H1 (cell line): ENCODE data around the gene AKAP8. TPM values are rescaled to one million over a fixed set of nuclear protein-coding genes. Genes with fewer than 3 reads are reported as not detected.

ENCODE experiments used
- CTCF ChIA-PET: fragments of 300-600 bp; sonication (Branson Sonifier 250); formaldehyde crosslinking; loops from one replicate; lab custom pipeline; 2021; ENCODE audit not compliant: partially characterized antibody; lab: Charles Lee
- POLR2A ChIA-PET: fragments of 300-600 bp; sonication (Branson Sonifier 250); formaldehyde crosslinking; loops from one replicate; lab custom pipeline; 2021; ENCODE audit warnings: inconsistent platforms; ENCODE audit not compliant: partially characterized antibody; lab: Charles Lee
- DNase-seq, 2 experiments: peaks; one replicate each; pipeline versions ENCODE4 v3.0.0 to v3.0.0-alpha.2; 2010 to 2022; ENCODE audit warnings: low spot score in 2 of 2, low read depth in 1 of 2, mixed read lengths in 1 of 2
- FAIRE-seq: peaks from 2 replicates; lab custom pipeline; 2011; peaks lifted over from hg19 to GRCh38; lab: Jason Lieb, UNC
- H2AFZ ChIP-seq: 2 replicates; pipeline ENCODE4 v1.8.1; 2012; ENCODE audit warnings: low read length, inconsistent platforms
- H2AK5ac ChIP-seq: 2 replicates; pipeline ENCODE4 v1.6.1; 2013; ENCODE audit warnings: low read depth, low read length
- H2BK120ac ChIP-seq: replicated peaks from 2 replicates; pipeline ENCODE3; 2013; ENCODE audit warnings: low read depth, low read length, inconsistent platforms
- H2BK12ac ChIP-seq: 2 replicates; pipeline ENCODE4 v1.6.1; 2013; ENCODE audit warnings: low read depth, low read length
- H2BK15ac ChIP-seq: 2 replicates; pipeline ENCODE4 v1.6.1; 2013; ENCODE audit warnings: low read length
- H2BK20ac ChIP-seq: 2 replicates; pipeline ENCODE4 v1.6.1; 2013; ENCODE audit warnings: low read length
- H2BK5ac ChIP-seq: 2 replicates; pipeline ENCODE4 v1.6.1; 2013; ENCODE audit warnings: low read depth, low read length
- H3K14ac ChIP-seq: 2 replicates; pipeline ENCODE4 v1.6.1; 2013; ENCODE audit warnings: inconsistent platforms; ENCODE audit not compliant: insufficient read length
- H3K18ac ChIP-seq: 2 replicates; pipeline ENCODE4 v1.6.1; 2013; ENCODE audit warnings: low read length; ENCODE audit errors: extremely low read depth
- H3K23ac ChIP-seq: 2 replicates; pipeline ENCODE4 v1.6.1; 2013; ENCODE audit warnings: inconsistent platforms; ENCODE audit not compliant: insufficient read length
- H3K23me2 ChIP-seq: 2 replicates; pipeline ENCODE4 v1.6.1; 2013; ENCODE audit warnings: low read depth, low read length
- H3K27ac ChIP-seq: 2 replicates; pipeline ENCODE4 v1.6.1; 2011; ENCODE audit warnings: low read depth, low read length, inconsistent platforms
- H3K27me3 ChIP-seq, 4 experiments: replicated peaks in 1 of 4; 1 replicate in 1 of 4; 2 replicates in 3 of 4; pipeline versions ENCODE4 v1.6.1 to v1.8.1; 2011 to 2013; ENCODE audit warnings: low read length in 3 of 4, mild to moderate bottlenecking in 3 of 4, inconsistent platforms in 2 of 4, mixed read lengths in 2 of 4, moderate library complexity in 1 of 4; ENCODE audit not compliant: control insufficient read depth in 3 of 4, insufficient read depth in 3 of 4; ENCODE audit errors: extremely low read depth in 1 of 4
- H3K36me3 ChIP-seq, 4 experiments: 2 replicates each; pipeline versions ENCODE4 v1.6.1 to v1.8.1; 2011 to 2013; ENCODE audit warnings: mild to moderate bottlenecking in 4 of 4, low read length in 3 of 4, moderate library complexity in 2 of 4, control low read depth in 1 of 4, inconsistent platforms in 1 of 4; ENCODE audit not compliant: insufficient read depth in 4 of 4, control insufficient read depth in 2 of 4
- H3K4ac ChIP-seq: replicated peaks from 2 replicates; pipeline ENCODE3; 2013; ENCODE audit warnings: low read length, low read depth, mixed read lengths, inconsistent platforms; ENCODE audit not compliant: insufficient read length
- H3K4me1 ChIP-seq, 4 experiments: replicated peaks in 1 of 4; 1 replicate in 1 of 4; 2 replicates in 3 of 4; pipeline versions ENCODE4 v1.6.1 to v1.8.1; 2011 to 2013; ENCODE audit warnings: low read length in 3 of 4, inconsistent platforms in 2 of 4, mixed read lengths in 1 of 4; ENCODE audit not compliant: insufficient read depth in 4 of 4, control insufficient read depth in 3 of 4
- H3K4me2 ChIP-seq, 2 experiments: 2 replicates each; pipeline versions ENCODE4 v1.6.1 to v1.8.1; 2011 to 2013; ENCODE audit warnings: low read depth in 2 of 2, low read length in 2 of 2, control low read depth in 1 of 2, inconsistent platforms in 1 of 2, mild to moderate bottlenecking in 1 of 2; ENCODE audit not compliant: insufficient read depth in 1 of 2
- H3K4me3 ChIP-seq, 4 experiments: fragments of 200-600, 300-600 bp in 1 of 4; sonication (generic), shearing (Covaris generic), sonication (Bioruptor Twin) in 1 of 4; 2 replicates each; pipeline versions ENCODE4 v1.5.1 to v1.8.1; 2011 to 2016; ENCODE audit warnings: low read length in 4 of 4, low read depth in 3 of 4, control low read depth in 2 of 4, inconsistent platforms in 2 of 4, mild to moderate bottlenecking in 2 of 4, mixed read lengths in 1 of 4, moderate library complexity in 1 of 4; ENCODE audit not compliant: insufficient read depth in 2 of 4; ENCODE audit errors: extremely low read depth in 1 of 4
- H3K56ac ChIP-seq: replicated peaks from 2 replicates; pipeline ENCODE3; 2013; ENCODE audit warnings: low read depth, mild to moderate bottlenecking, mixed read lengths, low read length, inconsistent platforms; ENCODE audit not compliant: insufficient read length
- H3K79me1 ChIP-seq: 2 replicates; pipeline ENCODE4 v1.6.1; 2013; ENCODE audit warnings: low read depth, low read length, control low read depth
- H3K79me2 ChIP-seq, 2 experiments: 2 replicates each; pipeline versions ENCODE4 v1.6.1 to v1.8.1; 2012 to 2013; ENCODE audit warnings: low read length in 2 of 2, mild to moderate bottlenecking in 2 of 2, inconsistent platforms in 1 of 2; ENCODE audit not compliant: insufficient read depth in 2 of 2, control insufficient read depth in 1 of 2
- H3K9ac ChIP-seq, 4 experiments: replicated peaks in 1 of 4; 1 replicate in 1 of 4; 2 replicates in 3 of 4; pipeline versions ENCODE4 v1.6.1 to v1.8.1; 2011 to 2013; ENCODE audit warnings: low read depth in 3 of 4, low read length in 3 of 4, control low read depth in 2 of 4, mild to moderate bottlenecking in 2 of 4, moderate library complexity in 2 of 4, inconsistent platforms in 1 of 4; ENCODE audit errors: extremely low read depth in 1 of 4
- H3K9me3 ChIP-seq, 2 experiments: 2 replicates each; pipeline versions ENCODE4 v1.6.1 to v1.8.1; 2012 to 2013; ENCODE audit warnings: mild to moderate bottlenecking in 2 of 2, moderate library complexity in 2 of 2, control low read depth in 1 of 2, inconsistent platforms in 1 of 2, low read depth in 1 of 2, low read length in 1 of 2, mixed read lengths in 1 of 2; ENCODE audit not compliant: insufficient read depth in 2 of 2
- H4K20me1 ChIP-seq, 2 experiments: replicated peaks in 1 of 2; 2 replicates each; pipeline versions ENCODE3 to v1.8.1; 2011 to 2013; ENCODE audit warnings: inconsistent platforms in 2 of 2, low read length in 2 of 2, mild to moderate bottlenecking in 1 of 2; ENCODE audit not compliant: insufficient read depth in 2 of 2, control insufficient read depth in 1 of 2
- H4K5ac ChIP-seq: 2 replicates; pipeline ENCODE4 v1.6.1; 2013; ENCODE audit warnings: low read length, low read depth, mixed read lengths, inconsistent platforms; ENCODE audit not compliant: insufficient read length
- H4K8ac ChIP-seq: 2 replicates; pipeline ENCODE4 v1.8.0; 2013; ENCODE audit warnings: mild to moderate bottlenecking, moderate library complexity, low read length, inconsistent platforms; ENCODE audit not compliant: insufficient read depth; ENCODE audit errors: extremely low read depth
- H4K91ac ChIP-seq: replicated peaks from 2 replicates; pipeline ENCODE3; 2013; ENCODE audit warnings: low read length, mixed read lengths, inconsistent platforms; ENCODE audit not compliant: insufficient read length
- BRCA1 ChIP-seq: IDR thresholded peaks from 2 replicates; pipeline ENCODE4 v1.6.1; 2012; ENCODE audit warnings: low read depth, low read length, improper control_type of control experiment
- CTBP2 ChIP-seq: IDR thresholded peaks from 2 replicates; pipeline ENCODE4 v1.7.0; 2011; ENCODE audit warnings: borderline replicate concordance, mild to moderate bottlenecking, moderate library complexity, mixed read lengths, low read length; ENCODE audit not compliant: insufficient read depth, insufficient read length
- HDAC2 ChIP-seq, 2 experiments: fragments of 300-600 bp in 1 of 2; sonication (generic) in 1 of 2; IDR thresholded peaks; 2 replicates each; pipeline ENCODE4 v1.6.1; 2011 to 2012; ENCODE audit warnings: low read depth in 2 of 2, low read length in 2 of 2, mild to moderate bottlenecking in 2 of 2, moderate library complexity in 2 of 2, borderline replicate concordance in 1 of 2, inconsistent platforms in 1 of 2
- RAD21 ChIP-seq, 2 experiments: IDR thresholded peaks in 1 of 2; conservative IDR thresholded peaks in 1 of 2; 2 replicates each; pipeline ENCODE4 v1.6.1; 2011; ENCODE audit warnings: low read depth in 2 of 2, low read length in 2 of 2, improper control_type of control experiment in 1 of 2, inconsistent platforms in 1 of 2, mild to moderate bottlenecking in 1 of 2, moderate library complexity in 1 of 2
- SAP30 ChIP-seq: fragments of 300-600 bp; sonication (generic); IDR thresholded peaks from 2 replicates; pipeline ENCODE4 v1.7.1; 2012; ENCODE audit warnings: low read length, moderate library complexity, mild to moderate bottlenecking, inconsistent platforms; ENCODE audit not compliant: insufficient read depth, insufficient replicate concordance
- TEAD4 ChIP-seq: IDR thresholded peaks from 2 replicates; pipeline ENCODE4 v1.6.1; 2012; ENCODE audit warnings: low read depth, low read length, inconsistent platforms, mixed read lengths
- ZNF274 ChIP-seq: IDR thresholded peaks from 2 replicates; pipeline ENCODE4 v1.7.0; 2012; ENCODE audit warnings: low read length, borderline replicate concordance; ENCODE audit errors: extremely low read depth
- WGBS, 2 experiments: shearing (Covaris generic) in 1 of 2; methylation state at CpG; one replicate each; pipeline versions ENCODE4 v1.1.6 to v1.1.7; 2013 to 2015; ENCODE audit warnings: low lambda C conversion rate in 2 of 2, mixed read lengths in 2 of 2, inconsistent platforms in 1 of 2, low coverage in 1 of 2, missing lambda C conversion rate in 1 of 2; ENCODE audit not compliant: insufficient replicate concordance in 2 of 2, insufficient coverage in 1 of 2, insufficient read length in 1 of 2; ENCODE audit errors: extremely low coverage in 1 of 2, missing lambda C conversion rate in 1 of 2; 5-methylcytosine and 5-hydroxymethylcytosine counted together
- polyA plus RNA-seq, 7 experiments: library from polyadenylated mRNA; depleted of rRNA in 3 of 7; stranded (reverse) in 5 of 7; unstranded in 2 of 7; fragments of >200 nt in 5 of 7; fragments of 200-250 nt in 2 of 7; gene quantifications; 1 replicate in 5 of 7; 2 replicates in 1 of 7; 4 replicates in 1 of 7; pipeline versions ENCODE4 v1.2.1 to v1.2.3, GENCODE V29; 2011 to 2013; ENCODE audit warnings: missing spikeins in 2 of 7, mixed read lengths in 2 of 7
- total RNA-seq: library from RNA; stranded (reverse); fragmentation: NEBNext Ultra II Directional; extraction: Animal tissue kit (Norgen Biotek cat#: 25700); gene quantifications from 2 replicates; pipeline ENCODE4 v1.2.1, GENCODE V29; 2021
- TF ChIP-seq, protein P1 (sequence below): IDR thresholded peaks from 2 replicates; pipeline ENCODE4 v1.6.1; 2012; ENCODE audit warnings: inconsistent platforms

Gene AKAP8
- total and polyA plus RNA-seq, 2 of the 8 experiments (the other 6 are each of a cell fraction or from before 2014, with no cell fraction given): 17.0 to 41.0 TPM

DNA sequence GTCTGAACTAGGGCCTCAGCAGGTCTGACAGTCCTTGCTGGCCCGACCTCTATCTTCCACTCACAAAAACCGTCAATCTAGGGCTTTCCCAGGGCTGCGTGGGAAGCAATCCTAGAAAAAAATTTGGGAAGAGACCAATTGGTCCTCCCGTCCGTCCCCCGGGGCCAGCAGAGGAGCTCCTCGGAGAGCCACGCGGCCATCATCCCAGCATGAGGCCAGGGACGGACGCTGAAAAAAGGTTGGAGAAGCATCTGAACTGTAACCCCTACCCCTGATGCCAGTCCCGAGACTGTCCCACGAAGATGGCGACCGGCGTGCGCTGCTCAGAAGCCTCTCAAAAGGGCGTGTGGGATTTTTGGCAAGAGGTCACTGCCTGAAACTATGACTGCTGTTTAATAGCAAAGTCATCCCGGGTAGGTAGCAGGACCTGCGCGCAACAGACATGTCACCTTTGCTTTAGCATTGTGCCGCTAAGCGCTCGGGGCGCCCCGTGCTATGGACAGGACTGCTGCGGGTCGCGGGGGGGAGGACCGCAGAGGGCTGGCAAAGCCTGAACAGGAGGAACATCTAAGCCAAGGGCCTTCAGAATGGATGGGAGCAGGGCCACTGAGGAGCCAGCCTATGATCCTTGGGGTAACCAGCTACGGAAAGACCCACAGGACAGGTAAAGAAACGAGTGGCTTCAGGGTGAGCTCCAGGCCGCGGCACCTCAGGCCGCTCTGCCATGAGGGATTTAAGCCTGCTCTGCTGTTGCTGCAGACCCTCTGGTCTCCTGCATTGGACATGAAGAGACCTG lies 10.6 kb downstream of the AKAP8 start:
- Histone ChIP-seq H4K20me1 (peaks cover 4 to 12% of the 10 kb centered on the region in 2 experiments), H3K23me2 (no peaks in the 10 kb centered on the region), H2BK12ac (no peak overlapping the region), H2AK5ac (no peak overlapping the region), H2BK20ac (no peak overlapping the region), H3K4ac (no peak overlapping the region), H3K79me1 (peaks cover 12% of the 10 kb centered on the region), H3K4me1 (no peaks in the 10 kb centered on the region), H3K9me3 (no peaks in the 10 kb centered on the region; a peak in 1 of 4 replicates), H3K4me2 (no peak overlapping the region), H3K27me3 (no peaks in the 10 kb centered on the region), H2BK120ac (no peak overlapping the region), H2BK15ac (no peak overlapping the region), H3K9ac (no peak overlapping the region), H2AFZ (no peak overlapping the region), H3K23ac (no peak overlapping the region), H2BK5ac (no peak overlapping the region), H3K36me3 (peaks cover 21 to 79% (median 50%) of the 10 kb centered on the region in 4 experiments), H3K56ac (no peak overlapping the region), H4K5ac (no peak overlapping the region), H3K14ac (no peak overlapping the region), H3K18ac (no peak overlapping the region), H4K91ac (no peak overlapping the region), H3K79me2 (peaks cover 4 to 19% of the 10 kb centered on the region in 2 experiments; a peak in 2 of 4 replicates), H3K27ac (no peak overlapping the region), H3K4me3 (no peak overlapping the region), H4K8ac (peak overlapping the region; percentile 51; the same call in 1 of the 2 replicates)
- DNase-seq (no peak), FAIRE-seq (no peak)
- 95% methylated on average over 32 of the region's 35 CpGs; no CpG with 5 or more reads in 1 of the 2 experiments for WGBS, 2 experiments
- ChIA-PET POLR2A (interaction anchor here (0.6 to 5.4 kb wide), 6 partner anchors 8 to 175 kb away, joined by 3 to 37 read pairs (median 4); partner anchors contain the start of genes AKAP8 and AKAP8L), CTCF (interaction anchor here (0.6 to 1.3 kb wide), 2 partner anchors 30 to 37 kb away, joined by 3 read pairs; no protein-coding TSS in a partner anchor)
- no peak for TF ChIP-seq RAD21 (IDR thresholded peaks at IDR 0.05 in 1 of 2, conservative IDR thresholded peaks at IDR 0.05 in 1 of 2; ENCODE audit: low read depth in 2 of 2, low read length in 2 of 2)
- TF ChIP-seq CTBP2: no peak
- TF ChIP-seq SAP30: no peak
- no peak for TF ChIP-seq ZNF274
- no peak for TF ChIP-seq TEAD4
- TF ChIP-seq BRCA1: no peak
- TF ChIP-seq, protein P1, sequence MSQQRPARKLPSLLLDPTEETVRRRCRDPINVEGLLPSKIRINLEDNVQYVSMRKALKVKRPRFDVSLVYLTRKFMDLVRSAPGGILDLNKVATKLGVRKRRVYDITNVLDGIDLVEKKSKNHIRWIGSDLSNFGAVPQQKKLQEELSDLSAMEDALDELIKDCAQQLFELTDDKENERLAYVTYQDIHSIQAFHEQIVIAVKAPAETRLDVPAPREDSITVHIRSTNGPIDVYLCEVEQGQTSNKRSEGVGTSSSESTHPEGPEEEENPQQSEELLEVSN: no peak
- no peak for TF ChIP-seq HDAC2 (IDR thresholded peaks at IDR 0.05; ENCODE audit: borderline replicate concordance in 1 of 2, low read depth in 2 of 2, low read length in 2 of 2)
